HEK293 (cell line): ENCODE results near the gene OSGEPL1.

Experiments
- CTCF ChIA-PET: fragments of 350-600 bp; formaldehyde crosslinking; extraction: SDS; loops from one replicate; lab custom pipeline; 2021; ENCODE audit warnings: antibody characterized with exemption; lab: Yijun Ruan, JAX
- POLR2A ChIA-PET: fragments of 300-600 bp; formaldehyde crosslinking; extraction: SDS; loops from one replicate; lab custom pipeline; 2020; ENCODE audit warnings: antibody characterized with exemption, inconsistent platforms; lab: Yijun Ruan, JAX
- H3K27ac ChIP-seq: fragments of 200-500 bp; sonication (Bioruptor generic); 2 replicates; pipeline ENCODE4 v1.5.1; 2014; ENCODE audit warnings: low read depth, low read length, control low read depth, inconsistent platforms; ENCODE audit errors: extremely low read depth
- H3K36me3 ChIP-seq, 2 experiments: fragments of 200-500 bp in 1 of 2; sonication (Bioruptor generic) in 1 of 2; 1 replicate in 1 of 2; 2 replicates in 1 of 2; pipeline ENCODE4 v1.5.1; 2014 to 2017; ENCODE audit warnings: inconsistent platforms in 2 of 2, low read length in 2 of 2; ENCODE audit not compliant: control insufficient read depth in 2 of 2, insufficient read depth in 1 of 2
- H3K4me1 ChIP-seq: fragments of 200-500 bp; sonication (Bioruptor generic); 2 replicates; pipeline ENCODE4 v1.5.1; 2014; ENCODE audit warnings: mild to moderate bottlenecking, low read length, inconsistent platforms; ENCODE audit not compliant: control insufficient read depth, insufficient read depth
- H3K4me3 ChIP-seq: 2 replicates; pipeline ENCODE4 v1.5.1; 2011; ENCODE audit warnings: low read depth, mild to moderate bottlenecking, control low read depth, low read length, moderate library complexity
- H3K9me3 ChIP-seq: fragments of 200-500 bp; sonication (Bioruptor generic); 2 replicates; pipeline ENCODE4 v1.5.1; 2014; ENCODE audit warnings: low read depth, low read length, inconsistent platforms; ENCODE audit not compliant: control insufficient read depth, insufficient read depth
- INSM2 ChIP-seq: fragments of 450-650 bp; formaldehyde crosslinking; IDR thresholded peaks from 2 replicates; pipeline ENCODE4 v1.5.1; 2016; ENCODE audit warnings: missing biosample characterization, missing genetic modification characterization
- REST ChIP-seq: fragments of 450-650 bp; formaldehyde crosslinking; IDR thresholded peaks from 2 replicates; pipeline ENCODE4 v1.5.1; 2016; ENCODE audit warnings: missing biosample characterization, missing genetic modification characterization
- ZBTB26 ChIP-seq: fragments of 450-650 bp; formaldehyde crosslinking; optimal IDR thresholded peaks from 2 replicates; pipeline ENCODE3; 2016; ENCODE audit warnings: missing biosample characterization, mild to moderate bottlenecking, missing genetic modification characterization
- ZFP41 ChIP-seq: fragments of 450-650 bp; formaldehyde crosslinking; IDR thresholded peaks from 2 replicates; pipeline ENCODE4 v1.5.1; 2016; ENCODE audit warnings: missing biosample characterization, missing genetic modification characterization, borderline replicate concordance
- ZNF132 ChIP-seq: fragments of 450-650 bp; formaldehyde crosslinking; IDR thresholded peaks from 2 replicates; pipeline ENCODE4 v1.5.1; 2017; ENCODE audit warnings: missing biosample characterization, missing genetic modification characterization, borderline replicate concordance
- ZNF146 ChIP-seq: fragments of 450-650 bp; formaldehyde crosslinking; IDR thresholded peaks from 2 replicates; pipeline ENCODE4 v1.5.1; 2016; ENCODE audit warnings: missing biosample characterization, missing genetic modification characterization
- ZNF366 ChIP-seq: fragments of 450-650 bp; formaldehyde crosslinking; conservative IDR thresholded peaks from 2 replicates; pipeline ENCODE4 v1.5.1; 2016; ENCODE audit warnings: missing biosample characterization, missing genetic modification characterization
- ZNF404 ChIP-seq: fragments of 450-650 bp; formaldehyde crosslinking; IDR thresholded peaks from 2 replicates; pipeline ENCODE4 v1.5.1; 2017; ENCODE audit warnings: missing biosample characterization, missing genetic modification characterization
- ZNF423 ChIP-seq: fragments of 450-650 bp; formaldehyde crosslinking; IDR thresholded peaks from 2 replicates; pipeline ENCODE4 v1.5.1; 2016; ENCODE audit warnings: missing biosample characterization, missing genetic modification characterization
- ZNF433 ChIP-seq: fragments of 450-650 bp; formaldehyde crosslinking; IDR thresholded peaks from 2 replicates; pipeline ENCODE4 v1.5.1; 2016; ENCODE audit warnings: missing biosample characterization, missing genetic modification characterization, low read depth
- ZNF488 ChIP-seq: fragments of 450-650 bp; formaldehyde crosslinking; IDR thresholded peaks from 2 replicates; pipeline ENCODE4 v1.5.1; 2016; ENCODE audit warnings: missing biosample characterization, missing genetic modification characterization
- ZNF518A ChIP-seq: fragments of 450-650 bp; formaldehyde crosslinking; conservative IDR thresholded peaks from 2 replicates; pipeline ENCODE4 v1.5.1; 2016; ENCODE audit warnings: low read depth, missing biosample characterization, missing genetic modification characterization
- ZNF529 ChIP-seq: fragments of 450-650 bp; formaldehyde crosslinking; IDR thresholded peaks from 2 replicates; pipeline ENCODE4 v1.5.1; 2017; ENCODE audit warnings: missing genetic modification characterization, missing biosample characterization; ENCODE audit not compliant: insufficient replicate concordance
- ZNF596 ChIP-seq: fragments of 450-650 bp; IDR thresholded peaks from 2 replicates; pipeline ENCODE4 v1.5.0; 2018; ENCODE audit warnings: missing biosample characterization, mild to moderate bottlenecking, missing genetic modification characterization, moderate library complexity
- ZNF600 ChIP-seq: fragments of 450-650 bp; formaldehyde crosslinking; IDR thresholded peaks from 2 replicates; pipeline ENCODE4 v1.5.1; 2016; ENCODE audit warnings: missing biosample characterization, missing genetic modification characterization
- ZNF626 ChIP-seq: fragments of 450-650 bp; sonication (Bioruptor Pico); formaldehyde crosslinking; IDR thresholded peaks from 2 replicates; pipeline ENCODE4 v1.5.1; 2018; ENCODE audit warnings: missing biosample characterization, missing genetic modification characterization, inconsistent platforms
- ZNF777 ChIP-seq: fragments of 450-650 bp; formaldehyde crosslinking; IDR thresholded peaks from 2 replicates; pipeline ENCODE4 v1.5.1; 2017; ENCODE audit warnings: missing biosample characterization, missing genetic modification characterization, borderline replicate concordance
- ZNF837 ChIP-seq: fragments of 450-650 bp; formaldehyde crosslinking; IDR thresholded peaks from 2 replicates; pipeline ENCODE4 v1.5.1; 2016; ENCODE audit warnings: missing biosample characterization, missing genetic modification characterization

Gene OSGEPL1

GRCh38 chr2:189803431-189803830, 40.8 kb upstream of the OSGEPL1 start:
- no peak overlapping the region for H3K4me3 ChIP-seq
- H3K9me3 ChIP-seq, result no peaks in the 10 kb centered on the region
- peaks cover 9% of the 10 kb centered on the region; the same call in 1 of the 2 replicates for H3K4me1 ChIP-seq
- peaks cover 14 to 18% of the 10 kb centered on the region in 2 experiments for H3K36me3 ChIP-seq
- POLR2A ChIA-PET, result no interaction called here
- CTCF ChIA-PET, result no interaction called here
- H3K27ac ChIP-seq, result no peak overlapping the region
- no peak for TF ChIP-seq ZBTB26 (tag by site-specific recombination)
- TF ChIP-seq ZNF777 (tag by site-specific recombination), result no peak
- TF ChIP-seq ZNF404 (tag by site-specific recombination), result no peak
- TF ChIP-seq ZNF423, result no peak
- no peak for TF ChIP-seq ZNF529 (tag by site-specific recombination)
- no peak for TF ChIP-seq ZNF600 (tag by site-specific recombination)
- no peak for TF ChIP-seq REST (tag by site-specific recombination)
- TF ChIP-seq INSM2, result no peak
- no peak for TF ChIP-seq ZNF626 (tag by site-specific recombination)
- no peak for TF ChIP-seq ZNF596 (tag by site-specific recombination)
- TF ChIP-seq ZNF366, result no peak
- no peak for TF ChIP-seq ZNF132
- TF ChIP-seq ZNF146 (tag by site-specific recombination), result no peak
- TF ChIP-seq ZNF518A (tag by site-specific recombination), result no peak
- no peak for TF ChIP-seq ZNF488 (tag by site-specific recombination)
- no peak for TF ChIP-seq ZNF837 (tag by site-specific recombination)
- no peak for TF ChIP-seq ZNF433 (tag by site-specific recombination)
- no peak for TF ChIP-seq ZFP41
